Left hindlimb (tissue), 1 donor: ENCODE results near the gene ACAP2.

ENCODE experiments used
- DNase-seq: peaks from one replicate; pipeline ENCODE4 v3.0.0-alpha.2; 2018

Gene ACAP2

GRCh38 chr3:195282961-195283360, 159.9 kb downstream of the ACAP2 start:
- DNase-seq: no peak

DNA sequence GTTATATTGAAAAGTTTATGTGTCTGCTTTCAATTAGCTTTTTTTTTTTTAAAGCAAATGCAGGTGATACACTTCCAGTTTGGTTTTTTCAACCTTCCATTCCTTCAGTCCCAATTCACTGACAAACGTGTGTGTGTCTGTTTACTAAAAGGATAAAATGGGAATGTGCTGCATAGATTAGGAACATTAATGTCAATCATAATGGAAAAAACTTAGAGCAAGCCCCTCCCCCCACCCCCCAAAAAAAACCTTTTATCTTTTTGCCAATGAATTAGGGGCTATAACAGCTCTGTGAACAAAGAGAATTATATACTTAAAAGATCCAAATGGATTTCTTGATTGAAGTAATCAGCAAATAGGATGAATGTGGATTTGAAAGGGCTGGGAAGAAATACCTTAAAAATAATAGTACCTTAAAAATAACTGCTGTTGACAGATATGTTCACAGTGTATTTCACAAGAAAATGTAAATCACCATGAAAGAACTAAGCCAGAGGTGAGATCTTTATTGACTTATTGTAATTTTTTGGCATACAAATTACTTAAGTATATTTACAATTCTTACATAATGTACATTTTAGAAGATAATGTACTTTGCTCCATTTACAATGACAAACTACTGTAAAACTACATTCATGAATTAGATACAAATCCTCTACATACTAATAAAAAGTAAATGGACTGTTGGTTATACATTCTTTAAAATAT, 168.4 kb downstream of the ACAP2 start:
- no peak for DNase-seq

DNA sequence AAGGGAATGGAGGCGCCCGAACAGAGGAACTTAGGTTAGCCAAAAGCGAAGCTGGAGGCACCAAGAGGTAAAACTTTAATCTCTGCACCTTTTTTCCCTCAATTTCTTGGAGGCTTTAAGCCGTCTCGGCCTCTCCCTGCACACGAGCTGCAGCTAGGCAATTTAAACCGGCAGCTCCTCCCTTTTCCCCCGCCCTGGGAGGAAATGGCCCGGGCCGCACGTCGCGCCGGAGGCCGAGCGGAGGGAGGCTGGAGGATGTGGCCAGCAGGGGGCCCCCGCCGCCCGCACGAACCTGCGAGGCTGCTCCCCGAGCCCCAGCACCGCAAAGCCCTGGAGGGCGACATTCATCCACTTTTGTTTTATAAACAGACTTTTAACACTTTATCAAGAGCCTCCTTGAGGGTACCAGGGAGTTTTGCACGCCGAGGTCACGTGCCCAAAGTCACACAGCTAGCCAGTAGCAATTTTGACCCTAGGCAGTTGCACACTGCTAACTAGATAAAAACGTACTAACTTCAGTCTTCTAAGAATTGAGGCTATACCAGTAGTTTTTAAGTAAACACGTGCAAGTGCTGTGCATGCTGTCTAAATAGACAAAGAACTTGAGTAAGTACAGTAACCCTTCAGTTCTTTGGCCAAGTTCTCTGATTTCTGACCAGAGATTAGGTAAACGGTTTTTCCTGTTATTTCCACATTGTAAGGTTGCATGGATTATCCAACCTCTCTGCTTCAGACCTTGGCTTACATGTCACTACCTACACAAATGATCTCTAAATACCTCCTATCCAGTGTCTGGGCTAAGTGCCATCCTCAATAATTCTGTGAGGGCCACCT, 171.2 kb downstream of the ACAP2 start:
- peak; percentile 92 for DNase-seq

GRCh38 chr3:195270817-195271409, 171.9 kb downstream of the ACAP2 start, which contains the start of gene XXYLT1:
XXYLT1 (minus strand) TSS chr3:195271159; CDS start chr3:195271058, 101 bp downstream.
- peak; percentile 94 for DNase-seq

DNA sequence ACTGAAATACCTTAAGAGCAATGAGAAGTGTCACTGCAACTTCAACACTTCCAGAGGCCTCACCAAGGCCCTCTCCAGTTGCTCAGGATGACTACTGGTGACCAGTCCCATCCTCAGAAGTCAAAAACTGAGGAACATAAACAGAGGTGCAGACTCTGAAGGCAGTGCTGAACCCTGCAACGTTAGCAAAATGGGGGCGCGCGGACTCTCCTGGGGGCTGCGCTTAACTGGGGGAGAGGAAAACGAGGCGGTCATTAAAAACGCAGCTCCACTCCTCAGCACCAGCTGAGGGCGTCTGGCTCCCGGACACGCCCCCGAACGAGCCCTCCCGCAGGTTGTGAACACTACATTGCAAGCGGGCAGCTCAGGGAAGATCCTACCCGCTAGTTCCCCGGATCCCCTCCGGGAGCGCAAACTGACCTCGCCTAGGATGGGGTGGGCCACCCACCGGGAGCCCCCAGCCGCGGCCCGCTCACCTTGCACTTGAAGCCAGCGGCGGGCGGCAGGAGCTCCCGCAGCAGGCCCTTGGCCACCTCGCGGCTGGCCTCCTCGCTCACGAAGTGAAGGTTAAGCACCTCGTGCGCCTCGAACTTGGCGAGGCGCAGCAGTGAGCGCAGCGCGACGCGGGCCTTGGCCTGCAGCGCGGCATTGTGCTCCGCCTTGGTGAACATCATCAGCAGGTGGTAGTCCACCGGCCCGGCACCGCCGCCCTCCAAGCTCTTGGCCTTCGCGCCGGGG, 172.6 kb downstream of the ACAP2 start:
- DNase-seq: no peak

- DNase-seq: no peak
These were observed 173.3 kb downstream of the ACAP2 start for GRCh38 chr3:195269375-195270078.

DNA sequence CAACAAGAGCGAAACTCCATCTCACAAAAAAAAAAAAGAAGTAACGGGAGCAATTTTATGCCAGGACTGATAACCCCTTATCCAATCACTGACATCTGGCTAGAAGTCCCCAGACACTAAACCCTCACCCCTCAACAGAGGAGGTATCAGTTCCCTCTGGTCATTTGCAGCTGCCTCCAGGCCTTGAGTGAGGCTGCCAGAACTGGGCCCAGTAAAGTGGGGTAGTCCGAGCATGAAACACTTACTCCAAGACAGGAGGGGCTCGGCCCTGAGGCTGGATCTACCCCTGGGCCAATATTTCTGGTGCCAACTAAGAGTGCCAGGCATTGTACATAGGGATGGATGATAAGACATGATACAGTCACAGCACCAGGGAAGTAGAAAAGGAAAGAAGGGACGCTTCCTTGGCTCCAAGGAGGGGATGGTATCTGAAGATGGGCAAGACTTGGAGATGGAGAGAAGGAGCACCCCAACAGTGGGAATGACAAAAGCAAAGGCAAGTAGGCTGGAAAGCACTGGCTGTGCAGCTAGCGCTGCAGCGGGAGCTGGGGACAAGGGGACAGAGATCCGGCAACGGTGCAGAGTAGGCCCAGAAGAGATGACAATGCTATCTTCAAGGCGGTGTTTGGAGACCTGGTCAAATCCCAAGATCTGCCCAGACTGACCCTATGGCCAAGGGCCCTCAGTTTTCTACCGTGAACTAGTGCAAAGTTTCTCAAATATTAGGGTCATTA, 174.1 kb downstream of the ACAP2 start:
- no peak for DNase-seq

- DNase-seq: no peak
These were observed 175.7 kb downstream of the ACAP2 start for GRCh38 chr3:195267096-195267495.

GRCh38 chr3:195266428-195266827, 176.4 kb downstream of the ACAP2 start:
- no peak for DNase-seq

DNA sequence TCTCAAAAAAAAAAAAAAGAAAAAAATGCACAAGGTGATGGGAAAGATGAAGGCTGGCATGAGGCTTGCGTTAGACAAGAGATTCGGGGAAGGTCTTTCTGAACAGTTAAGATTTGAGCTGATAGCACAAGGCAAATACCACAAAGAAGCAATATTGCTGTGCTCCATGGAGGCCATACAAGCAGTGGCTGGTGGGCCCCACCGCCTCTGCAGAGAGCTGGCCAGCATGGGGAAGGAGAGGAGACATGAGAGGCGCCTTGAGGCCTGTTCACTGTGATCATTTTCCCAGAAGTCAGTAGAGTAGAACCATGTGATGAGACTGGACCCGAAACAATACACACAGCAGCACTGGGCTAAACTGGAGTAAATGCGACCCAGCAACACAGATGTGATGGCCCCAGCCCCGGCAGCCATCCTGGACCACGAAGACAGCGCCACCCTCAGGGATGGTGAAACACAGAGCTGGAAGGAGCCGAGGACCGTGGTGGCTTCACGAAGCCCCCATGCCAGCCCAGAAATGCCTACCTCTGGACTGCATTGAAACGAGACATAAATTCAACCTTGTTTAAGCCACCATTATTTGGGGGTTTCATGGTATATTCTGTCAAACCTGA, 177.3 kb downstream of the ACAP2 start:
- DNase-seq: no peak

DNA sequence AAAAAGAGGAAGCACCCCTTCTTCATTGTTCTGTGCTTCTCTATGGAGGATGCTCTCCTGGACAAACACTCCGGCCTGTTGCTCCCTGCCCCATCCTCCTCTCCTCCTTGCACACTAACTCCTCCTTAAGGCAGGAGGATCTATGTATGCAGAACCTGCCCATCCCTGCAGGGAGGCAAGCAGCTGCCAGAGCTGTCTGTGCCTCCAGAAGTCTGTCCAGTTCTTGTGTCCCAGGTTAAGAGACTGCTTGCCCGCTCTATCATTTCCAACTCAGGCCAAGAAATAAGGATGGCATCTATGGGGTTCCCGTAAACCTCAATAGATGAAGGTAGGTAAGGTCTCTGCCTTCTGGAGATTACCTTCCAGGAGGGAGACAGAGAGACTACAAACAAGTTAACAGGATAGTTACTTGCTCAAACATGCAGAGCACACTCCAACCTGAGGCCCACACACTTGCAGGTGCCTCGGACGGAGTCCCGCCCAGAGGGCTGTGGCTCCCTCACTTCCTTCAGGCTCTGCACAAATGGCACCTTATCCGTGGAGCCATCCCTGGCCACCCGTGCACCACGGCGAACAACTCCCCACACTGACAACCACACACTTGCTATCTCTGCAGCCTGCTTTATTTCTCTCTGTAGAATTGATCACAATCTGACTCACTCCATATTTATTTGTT, 178.8 kb downstream of the ACAP2 start:
- DNase-seq: no peak

- no peak for DNase-seq
These were observed 179.5 kb downstream of the ACAP2 start for GRCh38 chr3:195263193-195263924.

DNA sequence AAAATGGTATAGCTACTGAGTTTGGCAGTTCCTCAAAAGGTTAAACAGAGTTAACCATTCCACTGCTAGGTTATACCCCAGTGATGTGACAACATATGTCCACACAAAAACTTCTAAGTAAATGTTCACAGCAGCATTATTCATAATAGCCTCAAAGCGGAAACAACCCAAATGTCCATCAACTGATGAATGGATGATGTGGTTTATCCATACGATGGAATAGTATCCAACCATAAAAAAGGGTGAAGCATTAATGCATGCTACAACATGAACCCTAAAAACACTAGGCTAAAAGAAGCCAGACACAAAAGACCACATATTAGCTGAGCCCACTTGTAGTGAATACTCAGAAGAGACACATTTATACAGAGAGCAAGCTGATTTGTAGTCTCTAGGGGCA, 180.9 kb downstream of the ACAP2 start:
- no peak for DNase-seq

- DNase-seq: no peak
These were observed 182.4 kb downstream of the ACAP2 start for GRCh38 chr3:195260280-195260905.

DNA sequence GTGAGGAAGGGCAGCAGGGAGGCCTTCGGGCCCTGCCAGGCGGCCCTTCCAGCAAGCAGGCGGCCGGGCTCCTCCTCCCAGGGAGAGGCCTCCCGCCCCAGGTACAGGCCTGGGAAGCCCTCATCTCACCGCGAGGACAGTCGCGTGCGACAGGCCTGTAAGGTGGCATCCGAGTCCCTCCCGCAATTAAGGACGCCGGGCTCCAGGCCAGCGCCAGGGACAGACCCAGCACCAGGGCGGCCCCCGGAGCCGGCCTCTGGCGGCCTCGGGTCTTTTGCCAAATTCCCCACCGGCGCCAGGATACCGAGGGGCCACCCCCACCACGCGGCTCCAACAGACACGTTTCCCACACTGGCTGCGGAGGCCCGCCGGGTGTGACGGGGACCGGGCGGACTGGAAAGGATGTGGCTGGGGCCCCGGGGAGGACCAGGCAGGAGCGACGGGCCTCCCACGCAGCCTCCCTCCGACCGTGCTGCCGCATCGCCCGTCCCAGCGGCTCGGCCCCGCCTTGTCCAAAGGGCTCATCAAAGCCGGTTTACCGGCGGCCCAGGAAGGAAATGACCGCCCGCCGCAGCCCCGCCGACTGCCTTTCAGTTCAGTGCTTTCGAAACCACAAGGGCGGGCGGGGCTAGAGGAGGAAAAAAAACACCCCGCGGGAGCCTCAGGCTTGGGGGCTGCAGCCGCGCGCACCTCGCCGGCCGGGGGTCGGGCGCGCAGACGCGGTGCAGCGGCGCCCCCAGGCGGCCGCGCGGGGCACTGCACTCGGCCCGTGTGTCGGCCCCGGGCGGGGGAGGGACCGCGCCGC, 183.1 kb downstream of the ACAP2 start:
- DNase-seq: peak; percentile 95

DNA sequence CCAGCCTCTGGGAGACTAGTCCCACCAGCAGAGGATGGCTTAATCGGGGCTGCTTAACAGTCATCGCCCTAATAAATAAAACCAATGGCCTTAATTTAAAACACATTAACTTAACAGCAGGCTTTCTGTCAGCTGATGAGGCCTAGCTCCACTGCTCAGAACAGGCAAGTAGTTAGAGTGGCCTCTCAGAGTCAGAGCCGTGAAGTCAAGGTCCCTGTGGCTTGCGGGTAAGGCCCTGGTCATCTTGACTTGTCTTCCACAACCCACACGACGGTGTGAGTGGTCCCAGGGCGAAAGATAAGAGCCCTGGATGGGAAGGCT, 183.7 kb downstream of the ACAP2 start:
- DNase-seq: no peak

DNA sequence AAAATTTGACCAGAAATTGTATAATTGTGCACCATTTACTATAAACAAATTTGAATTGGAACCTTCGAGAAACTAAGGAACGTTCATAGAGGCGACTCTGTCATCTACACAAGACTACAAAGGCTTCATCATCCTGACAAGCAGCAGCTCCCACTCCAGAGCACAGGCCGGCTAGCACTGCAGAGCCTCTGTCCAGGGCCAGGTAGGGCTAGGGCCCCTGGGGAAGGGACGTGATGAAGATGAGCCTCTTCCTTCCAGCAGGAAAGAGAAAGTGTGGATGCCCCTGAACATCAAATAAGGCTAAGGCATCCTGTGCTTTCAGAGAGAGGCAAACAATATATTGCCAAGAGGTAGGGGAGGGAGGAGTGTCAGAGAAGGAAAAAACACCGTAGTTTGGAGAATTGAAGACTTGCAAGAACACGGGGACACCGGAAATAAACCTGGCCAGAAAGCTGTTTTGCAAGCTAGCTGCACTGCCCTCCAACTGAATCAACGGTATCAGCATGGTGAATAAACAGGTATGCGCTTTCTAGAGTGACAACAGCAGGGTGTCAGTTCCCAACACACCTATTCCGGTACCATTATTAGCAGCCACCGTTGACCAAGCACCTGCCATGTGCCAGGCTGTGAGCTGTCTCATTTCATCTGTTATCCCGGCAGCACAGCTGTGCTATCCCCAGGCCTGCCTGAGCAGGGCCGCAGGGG, 184.2 kb downstream of the ACAP2 start:
- no peak for DNase-seq
